Suppressor macrophage treated with lipopolysaccharide for 4 hours (primary cell): ENCODE results near the gene PKDCC.
"Not testable (repeated sequence)": the region's sequence is repeated elsewhere in the genome, so short reads cannot be mapped to it uniquely, and the experiment has no call there.

Experiments
- DNase-seq: peaks from one replicate; pipeline ENCODE4 v3.0.0-alpha.2; 2020

The PKDCC gene

DNA sequence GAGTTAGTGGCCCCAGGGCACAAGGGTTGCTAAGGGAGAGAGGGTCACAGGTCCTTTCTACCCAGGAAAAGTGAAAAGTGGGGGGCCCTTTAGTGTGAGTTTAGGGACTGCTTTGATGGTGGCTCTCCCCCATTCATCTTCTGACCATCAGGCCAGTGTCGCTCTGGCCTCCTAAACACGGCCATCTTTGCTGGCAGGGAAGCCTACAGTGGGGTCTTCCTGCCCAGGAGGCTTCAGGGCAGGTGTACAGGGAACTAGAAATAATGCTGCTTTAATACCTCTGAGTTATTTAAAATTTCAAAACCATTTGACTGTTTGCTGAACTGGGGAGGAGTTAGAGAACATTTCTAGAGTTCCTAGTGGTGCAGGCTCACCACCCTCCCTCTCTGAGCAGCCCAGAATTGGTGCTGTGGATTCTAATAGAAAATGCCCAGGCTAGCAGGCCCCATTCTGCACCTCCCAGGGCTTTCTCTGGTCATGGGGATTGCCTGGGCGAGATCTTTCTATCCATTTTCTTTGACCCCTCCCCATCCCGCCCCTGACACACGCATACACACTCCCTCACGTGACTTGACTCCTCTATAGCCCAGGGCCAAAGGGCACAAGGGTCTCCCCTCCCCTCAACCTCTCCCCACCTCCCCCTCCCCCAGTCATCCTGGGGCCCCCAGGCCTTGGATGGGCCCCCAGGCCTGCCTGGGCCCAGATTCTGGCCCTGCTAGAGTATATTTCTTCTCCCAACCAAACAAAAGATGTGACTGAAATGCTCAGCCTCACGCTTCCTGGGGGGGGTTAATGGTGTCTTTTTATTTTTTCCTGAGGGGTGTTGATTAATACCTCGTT is 3.1 kb downstream of the PKDCC start:
- no peak for DNase-seq

GRCh38 chr2:42051543-42052235 is 3.9 kb downstream of the PKDCC start:
- no peak for DNase-seq

DNA sequence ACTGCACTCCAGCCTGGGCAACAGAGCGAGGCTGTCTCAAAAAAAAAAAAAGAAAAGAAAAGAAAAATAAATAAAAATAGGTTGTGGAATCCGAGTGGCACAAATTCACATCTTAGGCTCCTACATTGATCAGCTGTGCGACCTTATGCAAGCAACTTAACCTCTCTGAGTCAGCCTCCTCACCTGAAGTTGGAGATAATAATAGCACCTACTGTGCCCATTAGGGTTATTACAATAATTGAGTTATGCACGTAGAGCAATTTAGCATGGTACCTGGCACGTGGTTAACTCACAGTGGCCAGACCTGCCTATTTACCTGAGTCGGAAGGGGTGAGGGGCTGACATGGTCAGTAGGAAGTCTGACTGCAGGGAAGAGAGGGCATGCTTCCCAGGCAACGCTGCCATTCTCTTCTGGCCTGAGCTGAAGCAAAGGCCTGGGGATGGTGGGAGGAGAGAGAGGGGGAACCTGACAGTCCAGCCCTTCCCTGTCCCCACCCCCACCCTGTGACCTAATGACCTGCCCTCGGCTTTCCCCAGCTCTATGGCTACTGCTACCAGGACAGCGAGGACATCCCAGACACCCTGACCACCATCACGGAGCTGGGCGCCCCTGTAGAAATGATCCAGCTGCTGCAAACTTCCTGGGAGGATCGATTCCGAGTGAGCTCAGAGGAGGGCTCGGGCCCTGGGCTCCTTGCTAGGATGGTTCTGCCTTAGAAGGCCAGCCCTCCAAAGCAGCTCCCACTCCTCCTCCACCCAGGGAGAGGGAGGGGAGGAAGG is 5.1 kb downstream of the PKDCC start:
- DNase-seq: no peak

DNA sequence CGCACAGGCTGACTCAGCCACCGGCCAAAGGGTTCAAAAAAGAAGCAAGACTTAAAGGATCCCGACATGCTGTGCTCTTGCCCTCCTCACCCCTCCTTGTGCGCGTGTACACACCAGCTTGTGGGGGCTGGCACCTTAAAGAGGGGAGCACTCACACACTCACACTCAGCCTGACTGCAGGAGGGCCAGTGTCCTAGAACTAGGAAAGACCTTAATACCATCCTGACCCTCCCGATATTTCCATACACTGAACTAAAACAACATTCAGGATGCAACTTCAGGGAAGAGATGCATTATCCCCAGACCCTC is 5.6 kb downstream of the PKDCC start:
- DNase-seq: no peak

- no peak for DNase-seq
These were observed 6.2 kb downstream of the PKDCC start for GRCh38 chr2:42053791-42054701.

- no peak for DNase-seq
These were observed 7.1 kb downstream of the PKDCC start for GRCh38 chr2:42054714-42055430.

- DNase-seq: no peak
These were observed 8.0 kb downstream of the PKDCC start for GRCh38 chr2:42055573-42056514.

GRCh38 chr2:42057159-42057901 is 9.5 kb downstream of the PKDCC start:
- no peak for DNase-seq

GRCh38 chr2:42057902-42058450 is 10.2 kb downstream of the PKDCC start:
- DNase-seq: no peak

DNA sequence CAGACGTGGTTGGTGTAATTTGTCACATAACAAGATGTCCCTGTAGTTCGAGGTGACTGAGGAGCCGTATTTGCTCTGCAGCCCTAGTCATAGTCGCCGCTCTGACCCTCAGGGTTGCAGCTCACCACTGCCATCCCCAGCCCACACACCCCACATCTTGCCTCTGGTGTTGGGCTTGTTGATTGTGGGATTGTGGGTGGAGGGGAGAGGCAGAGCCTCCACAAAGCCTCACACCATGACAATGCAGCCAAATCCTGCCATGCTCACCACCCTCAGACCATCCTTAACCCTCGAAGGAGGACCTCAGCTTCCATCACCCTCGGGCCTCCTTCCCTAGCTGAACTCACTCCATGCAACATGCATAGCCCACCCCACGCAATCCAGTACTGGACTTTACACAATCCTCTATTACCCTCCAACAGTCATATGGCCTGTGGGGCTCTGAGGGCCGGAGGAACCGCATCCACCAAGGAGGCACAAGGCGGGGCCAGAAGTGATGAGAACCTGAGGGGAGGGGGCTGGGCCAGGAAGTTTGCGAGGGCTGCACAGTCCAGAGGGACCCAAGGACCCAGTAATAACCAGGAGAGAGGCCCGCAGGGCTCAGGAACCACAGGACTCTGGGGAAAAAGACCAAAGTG is 11.6 kb downstream of the PKDCC start:
- DNase-seq: no peak

GRCh38 chr2:42060028-42060427 is 12.2 kb downstream of the PKDCC start:
- peak; percentile 5 for DNase-seq

DNA sequence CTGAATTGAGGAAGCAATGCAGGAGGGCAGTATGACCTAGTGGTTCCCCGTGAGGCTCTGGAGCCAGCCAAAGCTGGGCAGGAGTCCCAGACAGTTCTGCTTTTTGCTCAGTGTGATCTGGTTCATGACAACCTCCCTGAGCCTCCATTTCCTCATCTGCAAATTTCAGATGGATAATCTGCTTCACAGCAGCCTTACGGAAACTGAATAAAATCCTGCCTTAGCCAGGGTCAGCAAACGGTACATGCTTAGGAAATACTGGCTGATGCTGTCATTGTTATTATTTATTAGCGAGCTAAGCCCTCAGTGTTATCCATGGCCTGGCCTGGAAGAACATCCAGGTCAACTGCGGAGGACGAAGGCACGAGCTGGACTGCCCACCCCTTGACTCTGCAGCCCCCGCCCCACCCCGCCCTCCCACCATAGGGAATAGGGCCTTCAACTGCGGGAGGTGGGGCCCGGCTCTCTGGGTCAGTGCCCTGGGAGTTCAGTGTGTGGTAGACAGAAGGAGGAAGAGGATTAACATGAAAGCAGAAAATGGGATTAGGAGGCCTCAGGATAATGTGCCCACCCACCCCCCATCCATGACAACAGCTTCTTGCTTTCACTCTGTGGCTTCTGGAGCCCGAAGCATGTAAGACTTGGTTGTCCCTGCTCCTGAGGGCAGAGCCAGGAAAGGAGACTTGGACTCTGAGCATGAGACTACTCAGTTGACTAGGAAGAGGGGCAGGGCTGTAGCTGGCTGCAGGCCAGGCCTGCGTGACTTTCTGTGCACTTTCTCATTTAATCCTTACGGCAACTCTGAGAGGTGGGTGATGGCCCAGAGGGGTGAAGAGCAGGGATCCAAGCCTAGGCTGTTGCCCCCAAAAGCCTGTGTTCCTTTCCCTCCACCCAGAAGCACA is 13.1 kb downstream of the PKDCC start:
- DNase-seq: peak; percentile 57

DNA sequence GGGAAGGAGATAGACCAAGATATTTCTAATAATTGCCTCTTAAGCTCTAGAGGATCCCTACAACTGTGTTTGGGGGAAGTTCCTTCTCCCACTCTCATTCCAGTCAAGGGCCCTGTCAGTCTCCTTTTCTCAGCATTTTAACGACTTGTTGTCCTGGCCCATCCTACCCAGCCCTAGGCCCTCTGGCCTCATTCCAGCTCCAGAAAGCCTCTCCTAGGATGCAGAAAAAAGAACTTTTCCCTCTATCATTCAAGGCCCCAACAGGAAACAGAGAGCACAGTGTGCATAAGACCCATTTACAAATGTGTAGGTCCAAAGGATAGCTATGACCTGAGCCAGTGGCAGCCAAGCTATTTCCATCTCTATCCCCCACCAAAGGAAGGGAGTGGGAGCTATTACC is 14.0 kb downstream of the PKDCC start:
- no peak for DNase-seq

- DNase-seq: no peak
These were observed 15.8 kb downstream of the PKDCC start for GRCh38 chr2:42063431-42064171.

DNA sequence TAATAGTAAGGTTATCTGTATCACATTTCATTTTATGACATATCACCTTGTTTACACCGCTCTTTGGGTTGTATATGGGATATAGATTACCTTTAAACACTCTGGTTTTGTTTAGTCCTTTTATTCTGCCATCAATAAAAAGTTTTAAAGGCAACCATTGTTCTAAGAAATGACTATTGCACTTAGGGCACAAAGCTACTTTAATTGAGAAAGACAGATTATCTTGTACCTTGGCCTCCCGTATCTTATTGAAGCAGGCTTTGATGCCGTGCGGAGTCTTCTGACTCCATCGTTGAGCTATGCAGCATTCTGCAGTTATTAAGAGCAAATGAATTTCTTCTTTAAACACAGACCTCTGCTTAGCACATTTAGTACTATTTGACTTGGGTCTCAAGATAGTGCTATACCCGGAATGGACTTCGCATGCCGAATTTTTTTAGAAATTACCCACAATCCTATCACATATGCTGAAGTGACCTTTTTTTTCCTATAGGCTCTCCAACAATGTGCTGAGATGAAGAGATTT is 16.7 kb downstream of the PKDCC start:
- no peak for DNase-seq

GRCh38 chr2:42065753-42066152 is 17.9 kb downstream of the PKDCC start:
- not testable (repeated sequence) for DNase-seq

DNA sequence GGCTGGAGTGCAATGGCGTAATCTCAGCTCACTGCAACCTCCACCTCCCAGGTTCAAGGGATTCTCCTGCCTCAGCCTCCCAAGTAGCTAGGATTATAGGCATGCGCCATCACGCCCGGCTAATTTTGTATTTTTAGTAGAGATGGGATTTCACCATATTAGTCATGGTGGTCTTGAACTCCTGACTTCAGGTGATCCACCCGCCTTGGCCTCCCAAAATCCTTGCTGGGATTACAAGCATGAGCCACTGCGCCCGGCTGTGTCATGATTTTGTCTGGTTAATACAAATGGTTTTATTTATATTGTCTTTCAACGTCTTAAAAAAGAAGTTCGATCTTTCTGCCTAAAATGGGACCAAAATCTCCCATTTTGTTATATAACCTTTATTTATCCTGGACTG is 19.2 kb downstream of the PKDCC start:
- not testable (repeated sequence) for DNase-seq
